ENCODE results near the gene NXN. TPM values are rescaled to one million over a fixed set of nuclear protein-coding genes. Genes with fewer than 3 reads are reported as not detected.
"Not testable (repeated sequence)": the region's sequence is repeated elsewhere in the genome, so short reads cannot be mapped to it uniquely, and the experiment has no call there.

NXN gene
- total RNA-seq, 1 donor from 2014 or later = 177 TPM

DNA sequence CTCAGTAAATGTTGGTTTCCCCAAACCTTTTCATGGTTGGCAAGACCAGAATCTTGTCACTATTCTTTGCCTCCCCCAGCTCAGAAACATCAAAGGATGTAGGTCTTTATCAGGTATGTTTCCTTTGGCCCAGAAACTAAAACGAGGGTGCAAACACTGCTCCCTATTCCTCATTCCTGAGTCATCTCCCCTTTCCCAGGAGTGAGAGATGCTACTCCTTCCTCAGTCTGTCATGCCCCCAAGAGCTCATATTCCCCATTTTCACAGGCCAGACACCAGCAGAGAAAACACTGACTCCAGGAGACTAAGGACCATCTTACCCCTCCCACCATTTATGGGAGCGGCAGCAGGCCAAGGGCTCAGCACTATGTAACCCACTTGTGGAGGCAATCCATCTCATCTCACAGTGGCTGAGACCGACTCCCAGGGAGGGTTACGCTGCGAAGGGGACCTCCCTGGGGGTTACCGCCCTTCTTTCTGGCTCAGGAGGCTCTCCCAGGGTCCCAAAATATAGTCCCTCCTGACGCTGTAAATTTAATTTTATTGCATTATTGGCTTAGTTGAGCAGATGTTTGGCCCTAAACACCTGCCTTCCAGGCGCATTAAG lies 229.0 kb downstream of the NXN start:
- peaks cover 15% of the 10 kb centered on the region for H3K4me1 Mint-ChIP-seq (ENCODE audit: low read depth, unreplicated experiment)
- H3K27me3 Mint-ChIP-seq (ENCODE audit: unreplicated experiment) = peaks cover 13% of the 10 kb centered on the region
- H3K4me3 Mint-ChIP-seq (ENCODE audit: unreplicated experiment) = peak overlapping the region; percentile 95
- DNase-seq = no peak
- peaks cover 13% of the 10 kb centered on the region for H3K36me3 Mint-ChIP-seq (ENCODE audit: unreplicated experiment)
- TF ChIP-seq, protein P1, sequence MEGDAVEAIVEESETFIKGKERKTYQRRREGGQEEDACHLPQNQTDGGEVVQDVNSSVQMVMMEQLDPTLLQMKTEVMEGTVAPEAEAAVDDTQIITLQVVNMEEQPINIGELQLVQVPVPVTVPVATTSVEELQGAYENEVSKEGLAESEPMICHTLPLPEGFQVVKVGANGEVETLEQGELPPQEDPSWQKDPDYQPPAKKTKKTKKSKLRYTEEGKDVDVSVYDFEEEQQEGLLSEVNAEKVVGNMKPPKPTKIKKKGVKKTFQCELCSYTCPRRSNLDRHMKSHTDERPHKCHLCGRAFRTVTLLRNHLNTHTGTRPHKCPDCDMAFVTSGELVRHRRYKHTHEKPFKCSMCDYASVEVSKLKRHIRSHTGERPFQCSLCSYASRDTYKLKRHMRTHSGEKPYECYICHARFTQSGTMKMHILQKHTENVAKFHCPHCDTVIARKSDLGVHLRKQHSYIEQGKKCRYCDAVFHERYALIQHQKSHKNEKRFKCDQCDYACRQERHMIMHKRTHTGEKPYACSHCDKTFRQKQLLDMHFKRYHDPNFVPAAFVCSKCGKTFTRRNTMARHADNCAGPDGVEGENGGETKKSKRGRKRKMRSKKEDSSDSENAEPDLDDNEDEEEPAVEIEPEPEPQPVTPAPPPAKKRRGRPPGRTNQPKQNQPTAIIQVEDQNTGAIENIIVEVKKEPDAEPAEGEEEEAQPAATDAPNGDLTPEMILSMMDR (IDR thresholded peaks at IDR 0.05; ENCODE audit: partially characterized antibody, unreplicated experiment) = no peak
- H3K27ac Mint-ChIP-seq (ENCODE audit: unreplicated experiment) = peak overlapping the region; percentile 68
- H3K9me3 Mint-ChIP-seq (ENCODE audit: unreplicated experiment) = peaks cover 21% of the 10 kb centered on the region

DNA sequence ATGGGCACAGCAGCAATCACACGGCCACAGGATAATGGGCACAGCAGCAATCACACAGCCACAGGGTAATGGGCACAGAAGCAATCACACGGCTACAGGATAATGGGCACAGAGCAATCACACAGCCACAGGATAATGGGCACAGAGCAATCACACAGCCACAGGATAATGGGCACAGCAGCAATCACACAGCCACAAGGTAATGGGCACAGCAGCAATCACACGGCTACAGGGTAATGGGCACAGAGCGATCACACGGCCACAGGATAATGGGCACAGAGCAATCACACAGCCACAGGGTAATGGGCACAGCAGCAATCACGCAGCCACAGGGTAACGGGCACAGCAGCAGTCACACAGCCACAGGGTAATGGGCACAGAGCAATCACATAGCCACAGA lies 230.2 kb downstream of the NXN start:
- Mint-ChIP-seq H3K36me3 (ENCODE audit: unreplicated experiment) (peaks cover 13% of the 10 kb centered on the region), H3K27me3 (ENCODE audit: unreplicated experiment) (peaks cover 14% of the 10 kb centered on the region), H3K9me3 (ENCODE audit: unreplicated experiment) (peaks cover 21% of the 10 kb centered on the region), H3K4me1 (ENCODE audit: low read depth, unreplicated experiment) (peaks cover 15% of the 10 kb centered on the region), H3K4me3 (ENCODE audit: unreplicated experiment) (peak overlapping the region; percentile 68)
- H3K27ac Mint-ChIP-seq (ENCODE audit: unreplicated experiment); DNase-seq: not testable (repeated sequence)

Small RNA genes within 50 kb of the gene (microRNA-seq; reads per million reads assigned to microRNA genes)
- gene MIR3183 (ENCODE audit: unreplicated experiment) = 7.7 reads per million, percentile 42 among the genes with 10 or more reads in this experiment

Other genes starting within 250 kb of the NXN start
- 9.4 TPM for gene TLCD3A, start 247.2 kb downstream of the NXN start, total RNA-seq (ENCODE audit: unreplicated experiment)
- 19.9 TPM for gene GEMIN4, start 227.5 kb downstream of the NXN start, total RNA-seq (ENCODE audit: unreplicated experiment)
- 80.1 TPM for gene GLOD4, start 197.5 kb downstream of the NXN start, total RNA-seq (ENCODE audit: unreplicated experiment)
- 11.8 TPM for gene MRM3, start 197.4 kb downstream of the NXN start, total RNA-seq (ENCODE audit: unreplicated experiment)
- 22.0 TPM for gene TIMM22, start 17.4 kb upstream of the NXN start, total RNA-seq (ENCODE audit: unreplicated experiment)
- 219 TPM for gene ABR, start 200.2 kb upstream of the NXN start, total RNA-seq (ENCODE audit: unreplicated experiment)

All from glutamatergic neuron (in vitro differentiated cells).